Measurements from ENCODE around the gene CPEB4. TPM values are rescaled to one million over a fixed set of nuclear protein-coding genes. Genes with fewer than 3 reads are reported as not detected.

Gene CPEB4
- total RNA-seq, 4 donors from 2014 or later = 20.1 to 26.6 (median 24.2) TPM

DNA sequence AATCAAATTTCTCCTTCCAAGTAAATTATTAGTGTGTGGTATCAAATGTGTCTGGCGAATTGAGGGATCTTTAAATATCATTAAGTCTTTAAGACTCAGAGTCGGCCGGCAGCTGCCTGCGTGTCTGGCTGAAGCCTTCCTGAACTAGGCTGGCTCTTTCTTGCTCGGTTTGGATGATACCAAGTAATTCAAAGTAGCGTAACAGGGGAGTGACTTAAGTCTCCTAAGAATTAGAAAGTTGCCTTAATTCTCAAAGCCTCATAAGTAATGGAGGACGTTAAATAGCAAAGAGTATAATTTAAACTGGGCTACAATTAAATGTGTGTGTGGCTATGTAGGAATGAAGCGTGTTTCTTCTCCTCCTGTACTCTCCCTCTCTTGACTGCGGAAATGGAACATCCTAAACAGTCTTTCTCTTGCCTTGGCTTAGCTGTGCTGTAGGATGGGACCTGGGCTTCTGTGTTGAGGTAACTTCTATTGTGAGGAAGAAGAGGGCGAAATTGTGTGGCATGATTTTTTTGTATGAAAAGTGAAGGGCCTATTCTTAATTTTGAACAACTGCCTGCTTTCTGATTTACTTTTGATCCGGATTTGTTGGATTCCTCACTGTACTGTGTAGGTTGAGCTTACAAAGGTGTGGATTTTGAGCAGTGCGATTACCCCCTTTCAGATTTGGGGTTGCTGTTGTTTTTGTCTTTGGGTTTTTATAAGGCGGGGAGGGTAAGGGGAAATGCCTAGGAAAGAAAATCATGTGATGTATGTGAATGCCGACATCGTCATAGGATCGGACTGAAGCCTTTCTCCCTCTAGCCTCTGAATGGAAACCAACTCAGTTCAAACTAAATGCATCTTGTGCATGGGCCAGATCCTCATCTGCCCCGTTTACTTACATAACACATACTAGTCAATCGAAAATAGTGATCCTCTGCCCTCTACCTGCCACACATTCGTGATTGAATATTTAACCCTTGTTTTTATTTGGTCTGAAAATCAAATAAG lies 29.9 kb downstream of the CPEB4 start:
- H3K4me3 ChIP-seq = peak overlapping the region; percentile 33 to 55 (median 44)
- H3K9me3 ChIP-seq = no peaks in the 10 kb centered on the region
- 2% methylated on average over 19 of the region's 19 CpGs for WGBS, 2 donors
- TF ChIP-seq EP300 (IDR thresholded peaks at IDR 0.05) (peak; percentile 3 to 88), POLR2A (IDR thresholded peaks at IDR 0.05) (peak; percentile 35 to 61)
- TF ChIP-seq, protein P1, sequence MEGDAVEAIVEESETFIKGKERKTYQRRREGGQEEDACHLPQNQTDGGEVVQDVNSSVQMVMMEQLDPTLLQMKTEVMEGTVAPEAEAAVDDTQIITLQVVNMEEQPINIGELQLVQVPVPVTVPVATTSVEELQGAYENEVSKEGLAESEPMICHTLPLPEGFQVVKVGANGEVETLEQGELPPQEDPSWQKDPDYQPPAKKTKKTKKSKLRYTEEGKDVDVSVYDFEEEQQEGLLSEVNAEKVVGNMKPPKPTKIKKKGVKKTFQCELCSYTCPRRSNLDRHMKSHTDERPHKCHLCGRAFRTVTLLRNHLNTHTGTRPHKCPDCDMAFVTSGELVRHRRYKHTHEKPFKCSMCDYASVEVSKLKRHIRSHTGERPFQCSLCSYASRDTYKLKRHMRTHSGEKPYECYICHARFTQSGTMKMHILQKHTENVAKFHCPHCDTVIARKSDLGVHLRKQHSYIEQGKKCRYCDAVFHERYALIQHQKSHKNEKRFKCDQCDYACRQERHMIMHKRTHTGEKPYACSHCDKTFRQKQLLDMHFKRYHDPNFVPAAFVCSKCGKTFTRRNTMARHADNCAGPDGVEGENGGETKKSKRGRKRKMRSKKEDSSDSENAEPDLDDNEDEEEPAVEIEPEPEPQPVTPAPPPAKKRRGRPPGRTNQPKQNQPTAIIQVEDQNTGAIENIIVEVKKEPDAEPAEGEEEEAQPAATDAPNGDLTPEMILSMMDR (IDR thresholded peaks at IDR 0.05) = peak in 1 of 5 experiments; percentile 29
- no peaks in the 10 kb centered on the region for H3K27me3 ChIP-seq
- no peaks in the 10 kb centered on the region for H3K36me3 ChIP-seq
- peak overlapping the region; percentile 75 to 89 (median 78) for H3K27ac ChIP-seq
- peaks cover 1 to 70% (median 9%) of the 10 kb centered on the region in 4 donors for H3K4me1 ChIP-seq
- DNase-seq (ENCODE audit: low spot score in 2 of 2) = peak in 1 of 2 donors; percentile 47

DNA sequence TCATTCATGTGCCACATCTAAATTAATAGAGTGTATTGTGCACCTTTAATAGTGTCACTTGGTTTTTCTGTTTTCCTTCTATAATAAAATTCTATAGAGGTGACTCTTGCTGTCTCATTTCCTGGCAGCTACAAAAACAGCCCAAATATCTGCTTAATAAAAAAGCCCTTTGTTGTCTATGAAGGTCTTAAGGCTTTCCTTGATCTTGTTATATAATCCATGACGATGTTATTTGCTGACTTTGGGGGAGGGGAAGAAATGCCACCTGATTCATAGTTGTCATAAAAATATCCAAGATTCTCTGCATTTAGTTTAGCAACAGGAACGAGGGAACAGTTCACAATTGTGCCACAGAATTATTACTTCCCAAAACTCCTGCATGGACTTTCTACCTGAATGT lies 31.3 kb downstream of the CPEB4 start:
- no peak overlapping the region for H3K4me3 ChIP-seq
- H3K27me3 ChIP-seq = no peaks in the 10 kb centered on the region
- no peaks in the 10 kb centered on the region for H3K9me3 ChIP-seq
- H3K27ac ChIP-seq = peak overlapping the region in 2 of 4 donors; percentile 75 to 89
- WGBS, 2 donors = 25 to 34% methylated on average over 2 of the region's 2 CpGs
- peaks cover 3 to 75% (median 15%) of the 10 kb centered on the region in 4 donors for H3K4me1 ChIP-seq
- H3K36me3 ChIP-seq = no peaks in the 10 kb centered on the region
- no peak for DNase-seq (ENCODE audit: low spot score in 2 of 2)
- TF ChIP-seq EP300 (IDR thresholded peaks at IDR 0.05) (no peak), POLR2A (IDR thresholded peaks at IDR 0.05) (no peak)
- TF ChIP-seq, protein P1 (IDR thresholded peaks at IDR 0.05) = no peak

DNA sequence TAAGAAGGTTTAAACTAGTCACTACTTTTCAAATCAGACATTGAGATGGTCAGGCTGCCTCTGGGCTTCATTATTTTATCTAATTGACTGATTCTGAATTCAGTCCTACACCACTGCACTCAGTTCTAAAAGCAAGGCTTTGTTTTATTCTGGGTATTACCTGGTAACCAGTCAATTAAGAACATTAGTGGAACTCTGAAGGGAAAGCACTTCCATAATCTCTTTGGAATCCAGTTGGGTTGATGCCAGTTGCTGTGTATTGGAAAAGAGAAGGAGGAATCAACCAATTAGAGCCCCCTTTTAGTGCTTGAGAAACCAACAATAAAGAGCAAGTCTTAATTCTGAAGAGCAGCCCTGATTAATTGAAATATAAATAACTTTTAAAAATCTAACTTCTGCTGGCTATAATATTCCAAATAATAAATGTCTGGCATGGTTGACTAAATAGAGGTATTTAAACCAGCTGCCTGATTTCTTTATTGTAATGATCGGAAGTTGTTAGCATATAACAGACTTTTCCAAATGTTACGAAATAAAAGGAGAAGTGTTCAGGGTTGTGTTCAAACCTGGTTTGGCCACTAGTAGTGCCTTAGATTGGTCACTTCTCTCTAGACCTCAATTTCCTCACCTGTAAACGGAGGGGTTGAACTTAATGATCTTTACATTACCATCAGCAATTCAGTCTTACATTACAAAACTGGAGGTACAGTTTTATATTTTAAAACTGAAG lies 32.0 kb downstream of the CPEB4 start:
- Histone ChIP-seq H3K4me1 (peaks cover 3 to 81% (median 18%) of the 10 kb centered on the region in 4 donors), H3K27me3 (no peaks in the 10 kb centered on the region), H3K36me3 (no peaks in the 10 kb centered on the region), H3K27ac (peak overlapping the region in 3 of 4 donors; percentile 41 to 89 (median 75)), H3K9me3 (no peaks in the 10 kb centered on the region), H3K4me3 (no peak overlapping the region)
- no peak for TF ChIP-seq EP300 (IDR thresholded peaks at IDR 0.05)
- no peak for TF ChIP-seq POLR2A (IDR thresholded peaks at IDR 0.05)
- TF ChIP-seq, protein P1 (IDR thresholded peaks at IDR 0.05) = no peak
- 79 to 91% methylated on average over 3 of the region's 3 CpGs for WGBS, 2 donors
- DNase-seq (ENCODE audit: low spot score in 2 of 2) = no peak

DNA sequence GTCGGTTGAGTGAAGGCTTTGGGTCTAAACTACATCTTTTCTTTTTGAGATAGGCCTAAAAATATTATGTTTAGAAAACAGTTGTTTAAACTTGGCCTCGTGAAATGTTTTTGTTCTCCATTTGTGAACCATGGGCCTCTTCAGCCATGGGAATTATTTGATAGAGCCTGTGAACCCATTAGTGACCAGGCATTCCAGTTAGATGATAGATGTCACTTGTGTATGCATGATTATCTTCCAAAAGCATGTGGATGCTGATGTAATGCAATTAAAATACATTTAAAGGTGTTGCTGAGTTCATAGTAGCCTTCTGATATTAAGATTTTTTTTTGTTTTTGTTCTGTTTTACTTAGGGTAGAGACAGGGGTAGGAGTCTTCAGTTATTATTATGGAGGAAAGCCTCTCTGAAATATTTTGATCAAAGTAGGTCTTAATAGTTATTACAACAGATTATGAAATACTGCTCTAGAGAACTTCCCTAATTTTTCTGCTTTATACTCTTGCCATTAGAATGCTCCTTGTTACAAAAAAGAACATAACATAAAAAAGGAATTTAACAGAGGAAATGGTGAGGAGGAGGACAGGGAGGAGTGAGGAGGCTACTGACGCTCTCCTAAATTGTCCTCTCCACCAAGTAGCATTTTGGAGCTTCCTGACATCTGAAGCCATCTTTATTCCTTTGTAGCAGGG lies 32.9 kb downstream of the CPEB4 start:
- Histone ChIP-seq H3K27ac (peak overlapping the region in 2 of 4 donors; percentile 75 to 89), H3K36me3 (no peaks in the 10 kb centered on the region), H3K9me3 (no peaks in the 10 kb centered on the region), H3K4me3 (no peak overlapping the region), H3K4me1 (peaks cover 3 to 81% (median 18%) of the 10 kb centered on the region in 4 donors), H3K27me3 (no peaks in the 10 kb centered on the region)
- DNase-seq (ENCODE audit: low spot score in 2 of 2) = no peak
- TF ChIP-seq, protein P1 (IDR thresholded peaks at IDR 0.05) = no peak
- no peak for TF ChIP-seq POLR2A (IDR thresholded peaks at IDR 0.05)
- no peak for TF ChIP-seq EP300 (IDR thresholded peaks at IDR 0.05)
- 59 to 71% methylated on average over 3 of the region's 3 CpGs for WGBS, 2 donors

Data from tibial nerve (tissue), 4 donors.